GM21526 (cell line): ENCODE results near the gene ZNF229.
"Not testable (repeated sequence)": the region's sequence is repeated elsewhere in the genome, so short reads cannot be mapped to it uniquely, and the experiment has no call there.

ENCODE experiments used
- ATAC-seq: cut with Tn5 transposase; IDR thresholded peaks from one replicate; pipeline ENCODE4 v1.9.1; 2021; ENCODE audit warnings: moderate library complexity; ENCODE audit not compliant: unreplicated experiment, low FRiP score

ZNF229 gene

DNA sequence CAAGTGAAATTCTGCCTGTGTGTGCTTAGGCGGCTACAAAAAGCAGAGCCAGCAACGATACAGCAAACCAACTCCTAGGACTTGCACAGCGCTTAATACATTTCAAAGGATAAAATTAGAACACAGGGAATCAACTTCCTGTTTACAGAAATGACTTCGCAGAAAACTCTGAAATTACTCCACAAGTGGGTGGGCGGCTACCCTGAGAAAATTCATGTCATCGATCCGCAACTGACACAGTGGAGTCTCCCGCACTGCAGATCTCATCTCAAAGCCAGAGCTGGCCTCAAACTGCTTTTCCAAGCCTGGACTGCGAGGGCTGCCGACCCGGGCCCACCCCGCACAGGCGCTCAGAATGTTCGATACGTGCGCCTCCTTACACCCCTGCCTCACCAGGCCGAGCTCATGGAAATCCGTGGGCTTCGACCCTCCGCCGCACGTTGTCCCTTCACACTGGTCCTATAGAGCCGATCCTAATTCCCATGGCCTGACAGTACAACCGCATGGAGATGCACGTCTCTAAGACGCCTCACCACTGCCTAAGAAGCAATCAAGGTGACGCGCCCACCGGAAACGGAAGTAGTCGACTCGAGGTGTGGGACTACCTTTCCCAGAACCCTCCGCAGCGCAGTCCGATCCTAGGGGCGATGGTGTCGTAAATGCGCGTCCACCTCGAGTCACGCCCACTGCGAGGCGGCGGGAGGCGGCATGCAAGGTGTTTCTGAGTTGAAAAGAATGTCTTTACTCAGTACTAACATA, at the start of gene ZNF229:
ZNF229 (minus strand) TSS at position 557 of the 759 bp plus-strand sequence. CDS start 5,625 bp downstream, outside the sequence.
- no peak for ATAC-seq

DNA sequence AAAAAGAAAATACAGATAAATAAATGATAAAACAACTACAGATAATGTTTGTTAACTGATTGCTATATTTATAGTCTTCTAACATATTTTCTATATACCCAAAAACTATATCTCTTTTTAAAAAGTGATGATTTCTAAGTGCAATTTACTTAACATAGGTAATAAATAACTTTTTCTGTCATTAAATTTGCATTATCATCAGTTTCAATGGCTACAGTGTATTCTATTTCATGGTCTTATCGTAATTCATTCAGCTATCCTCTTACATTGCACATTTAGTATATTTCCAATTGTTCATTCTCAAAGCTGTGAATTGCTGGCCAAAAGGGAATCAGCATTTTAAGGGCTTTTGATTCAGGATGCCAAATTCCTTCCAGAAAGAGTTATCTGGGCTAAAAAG, 48.4 kb upstream of the ZNF229 start:
- ATAC-seq, result no peak

DNA sequence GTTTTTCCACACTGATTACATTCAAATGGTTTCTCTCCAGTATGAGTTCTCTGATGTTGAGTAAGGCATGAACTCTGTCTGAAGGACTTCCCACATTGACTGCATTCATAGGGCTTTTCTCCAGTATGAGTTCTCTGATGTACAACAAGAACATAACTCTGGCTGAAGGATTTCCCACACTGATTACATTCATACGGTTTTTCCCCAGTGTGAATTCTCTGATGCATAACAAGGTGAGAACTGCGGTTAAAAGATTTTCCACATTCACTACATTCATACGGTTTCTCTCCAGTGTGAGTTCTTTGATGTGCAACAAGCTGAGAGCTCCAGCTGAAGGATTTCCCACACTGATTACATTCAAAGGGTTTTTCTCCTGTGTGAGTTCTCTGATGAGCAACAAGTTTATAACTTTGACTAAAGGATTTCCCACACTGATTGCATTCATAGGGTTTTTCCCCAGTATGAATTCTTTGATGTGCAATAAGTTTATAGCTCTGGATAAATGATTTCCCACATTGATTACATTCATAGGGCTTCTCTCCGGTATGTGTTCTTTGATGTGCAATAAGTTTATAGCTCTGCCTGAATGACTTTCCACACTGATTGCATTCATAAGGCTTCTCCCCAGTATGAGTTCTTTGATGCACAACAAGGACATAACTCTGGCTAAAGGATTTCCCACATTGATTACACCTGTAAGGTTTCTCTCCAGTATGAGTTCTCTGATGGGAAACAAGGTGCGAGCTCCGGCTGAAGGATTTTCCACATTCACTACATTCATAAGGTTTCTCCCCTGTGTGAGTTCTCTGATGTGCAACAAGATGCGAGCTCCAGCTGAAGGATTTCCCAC, 28.5 kb upstream of the ZNF229 start:
- ATAC-seq, result no peak

DNA sequence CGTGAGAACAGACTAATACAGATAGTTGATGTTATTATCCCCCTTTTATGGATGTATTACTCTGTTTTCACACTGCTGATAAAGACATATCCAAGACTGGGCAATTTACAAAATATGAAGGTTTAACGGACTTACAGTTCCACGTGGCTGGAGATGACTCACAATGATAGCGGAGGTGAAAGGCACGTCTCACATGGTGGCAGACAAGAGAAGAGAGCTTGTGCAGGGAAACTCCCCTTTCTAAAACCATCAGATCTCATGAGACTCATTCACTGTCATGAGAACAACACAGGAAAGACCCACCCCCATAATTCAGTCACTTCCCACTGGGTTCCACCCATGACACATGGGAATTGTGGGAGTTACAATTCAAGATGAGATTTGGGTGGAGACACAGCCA, 20.5 kb upstream of the ZNF229 start:
- ATAC-seq, result not testable (repeated sequence)

DNA sequence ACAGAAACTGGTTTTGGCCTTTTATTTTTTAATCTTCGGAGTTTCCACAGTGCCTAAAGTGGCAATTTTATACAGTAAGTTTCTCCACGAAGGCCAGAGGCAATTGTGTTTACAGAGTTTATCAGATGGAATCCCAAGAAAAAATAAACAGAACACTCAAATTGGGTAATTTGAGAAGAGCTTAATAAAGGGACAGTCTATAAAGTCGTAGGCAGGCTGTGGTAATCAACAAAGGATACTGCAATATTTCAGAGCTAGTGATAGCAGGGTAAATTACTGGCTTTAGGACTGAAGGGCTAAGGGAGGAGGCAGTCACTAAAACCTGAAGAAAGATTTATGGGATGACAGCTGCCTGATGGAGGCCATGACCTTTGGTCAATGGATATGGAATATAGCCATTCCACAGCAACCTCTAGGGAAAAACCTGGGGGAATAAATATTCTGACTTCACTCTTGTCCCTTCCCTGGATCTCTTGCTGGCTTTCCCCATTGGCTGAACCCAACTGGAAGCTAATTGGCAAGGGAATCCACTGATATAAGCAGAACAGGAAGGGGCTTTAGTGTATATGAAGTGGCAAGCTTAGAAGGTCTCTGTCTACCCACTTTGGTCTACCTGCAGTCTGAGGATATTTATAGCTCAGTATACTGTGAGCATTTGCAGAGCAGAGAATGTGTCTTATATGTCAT, 14.5 kb upstream of the ZNF229 start:
- ATAC-seq, result not testable (repeated sequence)

DNA sequence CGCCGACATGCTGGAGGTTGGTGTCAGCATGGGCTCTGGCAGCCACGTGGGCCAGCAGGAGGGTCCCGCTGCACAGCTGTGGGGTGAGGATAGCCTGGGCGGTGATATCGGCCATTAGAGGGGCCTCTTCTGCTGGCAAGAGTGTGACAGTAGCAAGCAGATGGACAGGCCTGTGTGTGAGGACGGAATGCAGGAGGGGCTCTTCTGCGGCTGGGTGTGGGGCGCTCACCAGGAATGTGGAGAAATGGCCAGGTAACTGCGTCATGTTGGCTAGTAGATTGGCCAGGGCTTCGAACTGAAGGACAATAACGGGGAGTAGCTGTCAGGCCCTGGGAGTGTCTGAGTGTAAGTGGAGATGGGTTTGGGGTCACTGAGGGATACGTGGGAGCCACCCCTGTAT, 7.7 kb upstream of the ZNF229 start:
- ATAC-seq, result not testable (repeated sequence)

DNA sequence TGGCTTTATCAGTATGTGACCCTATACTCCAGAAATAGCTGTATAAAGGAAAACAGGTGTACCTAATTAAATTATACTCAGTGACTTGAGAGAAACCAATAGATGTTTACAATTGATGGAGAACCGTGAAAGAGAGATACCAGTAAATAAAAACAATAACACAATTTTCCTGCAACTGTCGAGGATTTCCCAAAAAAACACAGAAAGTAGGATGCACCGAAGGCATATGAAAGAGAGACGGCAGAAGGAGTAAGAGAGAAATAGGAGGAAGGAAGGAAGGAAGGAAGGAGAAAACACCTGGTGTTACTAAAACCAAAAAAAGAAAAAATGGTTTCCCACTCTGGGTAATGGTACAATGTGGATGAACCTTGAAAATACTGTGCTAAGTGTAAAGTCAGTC, 6.8 kb upstream of the ZNF229 start:
- ATAC-seq, result no peak

DNA sequence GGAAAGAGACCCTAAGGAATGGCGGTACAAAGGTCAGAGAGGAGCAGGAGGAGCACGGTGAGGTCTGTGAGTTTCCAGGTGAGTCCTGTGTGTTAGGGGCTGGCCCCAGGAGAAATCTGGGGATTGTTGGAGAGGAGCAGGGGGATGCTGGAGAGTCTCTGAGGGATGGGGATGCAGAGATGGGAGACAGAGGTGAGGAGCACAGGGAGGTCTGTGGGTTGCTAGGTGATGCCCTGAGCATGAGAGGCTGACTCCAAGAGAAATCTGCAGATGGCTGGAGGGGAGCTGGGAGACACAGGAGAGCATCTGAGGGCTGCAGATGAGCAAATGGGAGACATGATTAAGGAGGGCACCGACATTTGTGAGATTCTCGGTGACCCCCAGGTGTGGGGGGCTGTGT, 4.1 kb upstream of the ZNF229 start:
- ATAC-seq, result no peak

DNA sequence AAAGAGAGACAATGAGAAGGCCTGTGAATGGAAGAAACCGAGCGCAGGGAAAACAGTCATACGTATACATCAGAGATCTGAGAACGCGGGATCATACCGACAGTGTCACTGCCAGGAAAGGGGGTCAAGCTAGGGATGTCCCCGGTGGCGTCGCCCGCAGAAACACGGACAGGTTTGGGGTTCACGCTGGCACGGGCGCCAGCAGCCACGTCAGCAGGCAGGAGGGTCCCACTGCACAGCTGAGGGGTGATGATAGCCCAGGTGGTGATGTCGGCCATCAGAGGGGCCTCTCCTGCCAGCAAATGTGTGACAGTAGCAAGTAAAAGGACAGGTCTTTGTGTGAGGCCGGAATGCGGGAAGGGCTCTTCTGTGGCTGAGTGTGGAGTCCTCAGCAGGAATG, 3.4 kb upstream of the ZNF229 start:
- no peak for ATAC-seq

DNA sequence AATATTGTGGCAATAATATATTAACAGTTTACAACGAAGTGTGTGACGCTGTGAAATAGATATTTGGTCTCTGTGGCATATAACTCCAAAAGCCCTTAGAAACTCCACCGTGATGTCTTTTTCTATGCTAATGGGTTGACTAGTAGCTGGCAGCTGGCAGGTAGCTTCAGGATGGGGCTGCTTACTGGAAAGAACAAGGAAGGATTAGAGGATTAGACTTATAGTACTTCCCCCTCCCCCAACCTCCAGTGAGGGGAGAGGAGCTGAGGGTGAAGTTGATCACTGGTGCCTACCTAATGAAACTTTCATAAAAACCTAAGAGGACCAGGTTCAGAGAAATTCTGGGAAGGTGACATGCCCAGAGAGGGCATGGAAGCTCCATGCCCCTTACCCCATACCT, 9.8 kb downstream of the ZNF229 start:
- no peak for ATAC-seq

DNA sequence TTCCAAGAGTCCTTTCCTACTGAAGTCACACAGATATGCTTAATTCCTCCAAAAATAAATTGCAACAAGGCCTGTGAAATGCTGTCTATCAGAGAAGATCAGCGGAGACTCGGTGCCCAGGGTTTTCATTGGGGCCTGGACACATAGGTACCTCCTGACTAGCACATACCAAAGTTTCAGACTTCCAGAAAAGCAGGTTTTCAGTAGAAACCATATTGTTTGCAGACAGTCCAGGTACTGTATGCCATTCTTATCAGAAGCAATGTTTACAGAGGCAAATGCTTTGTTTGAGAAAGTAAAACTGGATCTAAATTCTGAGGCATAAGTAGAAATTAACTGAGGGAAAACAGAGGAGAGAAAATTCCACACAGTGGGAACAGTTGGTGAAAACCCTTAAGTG, 12.8 kb downstream of the ZNF229 start:
- ATAC-seq, result no peak

DNA sequence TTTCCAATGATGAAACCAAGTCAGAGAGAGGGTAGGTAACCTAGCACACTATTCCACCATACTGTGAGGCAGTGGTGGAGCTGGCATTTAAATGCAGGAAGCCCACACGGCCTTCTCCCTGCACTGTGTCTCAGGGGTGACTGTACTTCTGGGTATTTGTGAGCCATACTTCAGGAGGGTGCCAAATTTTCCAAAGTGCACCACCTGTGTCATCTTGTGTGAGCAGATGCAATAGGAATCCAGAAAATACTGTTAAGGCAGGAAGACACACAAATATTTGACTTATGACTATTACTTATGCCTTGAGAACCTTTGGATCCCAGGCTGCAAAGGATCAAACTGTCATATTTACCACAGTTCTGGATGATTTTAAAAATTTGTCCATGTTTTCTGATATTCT, 17.3 kb downstream of the ZNF229 start:
- ATAC-seq, result no peak

DNA sequence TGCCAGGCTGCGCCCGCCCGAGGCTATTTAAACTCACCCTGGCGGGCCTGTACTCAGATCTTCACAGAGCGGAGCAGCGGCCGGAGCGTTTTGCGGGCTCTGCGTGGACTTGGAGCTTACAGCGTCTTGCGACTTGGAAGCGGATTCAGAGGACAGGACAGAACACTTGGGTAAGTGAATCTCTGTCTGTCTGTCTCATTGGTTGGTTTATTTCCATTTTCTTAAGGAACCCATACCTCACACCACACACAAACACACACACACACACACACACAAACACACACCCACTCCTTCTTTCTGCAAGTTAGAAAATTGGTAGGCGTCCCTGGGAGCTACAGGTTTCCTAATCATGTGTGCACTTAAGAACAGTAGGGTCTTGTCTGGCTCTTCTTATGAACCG, 32.7 kb downstream of the ZNF229 start:
- ATAC-seq, result not testable (repeated sequence)

DNA sequence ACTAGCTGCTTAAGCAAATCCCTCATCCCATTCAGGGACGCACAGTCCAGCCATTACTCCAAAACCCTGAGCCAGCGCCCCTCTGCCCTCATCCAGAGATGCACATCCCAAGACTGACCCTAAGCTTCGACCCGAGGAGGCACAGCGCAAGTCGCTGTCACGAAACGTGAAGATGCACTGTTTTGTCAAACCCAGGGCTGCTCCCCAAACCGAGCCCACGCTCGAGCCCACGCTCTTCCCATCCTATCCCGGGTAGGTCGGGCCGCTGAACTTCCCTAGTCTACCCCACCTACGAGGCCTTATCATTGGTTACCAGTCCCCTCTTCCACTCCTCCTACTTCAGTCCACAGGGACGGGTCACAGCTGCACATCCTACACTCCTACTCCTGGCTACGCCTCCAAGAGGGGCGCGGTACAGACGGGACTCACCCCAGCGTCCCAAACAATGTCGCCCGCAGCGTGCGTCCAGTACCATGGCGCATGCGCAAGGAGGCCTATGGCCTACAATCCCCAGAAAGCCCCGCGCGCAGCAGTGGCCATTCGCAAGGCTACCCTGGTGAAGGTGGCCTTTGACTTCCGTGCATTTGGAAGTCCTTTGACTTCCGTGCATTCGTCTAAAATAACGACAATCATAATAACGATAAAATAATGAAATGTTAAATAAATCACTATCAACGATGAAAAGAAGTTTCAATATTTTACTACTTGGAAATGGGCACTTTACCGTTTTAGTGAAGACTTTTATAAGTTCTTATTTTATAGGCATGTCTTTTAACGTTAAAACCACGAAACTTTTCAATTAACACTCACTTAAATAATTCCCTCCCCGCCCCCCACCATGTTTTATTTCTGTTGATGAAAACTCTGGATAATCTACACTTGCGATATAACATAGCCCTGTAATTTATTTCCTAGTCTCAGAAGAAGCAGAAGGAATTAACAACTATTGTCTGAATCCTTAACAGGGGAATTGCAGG, 46.8 kb downstream of the ZNF229 start, which contains the start of gene ZNF285:
ZNF285 (minus strand) TSS at position 470 of the 977 bp plus-strand sequence. CDS start 4,395 bp downstream, outside the sequence.
- no peak for ATAC-seq

DNA sequence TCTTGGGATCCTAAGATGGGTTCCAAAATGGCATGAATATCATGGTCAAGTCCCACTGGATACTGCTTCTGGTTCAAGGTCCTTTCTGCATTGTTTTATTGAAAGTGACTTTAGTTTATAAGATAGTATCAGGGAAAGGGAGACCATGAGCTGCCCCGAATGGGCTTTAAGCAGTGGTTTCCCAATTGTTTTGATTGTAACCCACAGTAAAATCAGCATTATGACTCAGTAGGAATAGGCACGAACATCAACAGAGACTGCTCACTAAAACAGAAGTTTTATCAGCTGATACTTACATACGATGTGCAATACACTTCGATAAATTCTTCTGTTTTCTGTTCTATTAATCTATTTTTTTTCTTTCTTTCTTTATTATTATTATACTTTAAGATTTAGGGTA, 59.0 kb downstream of the ZNF229 start:
- ATAC-seq, result not testable (repeated sequence)
